ENCODE results near the gene P2RX1.

P2RX1 gene

DNA sequence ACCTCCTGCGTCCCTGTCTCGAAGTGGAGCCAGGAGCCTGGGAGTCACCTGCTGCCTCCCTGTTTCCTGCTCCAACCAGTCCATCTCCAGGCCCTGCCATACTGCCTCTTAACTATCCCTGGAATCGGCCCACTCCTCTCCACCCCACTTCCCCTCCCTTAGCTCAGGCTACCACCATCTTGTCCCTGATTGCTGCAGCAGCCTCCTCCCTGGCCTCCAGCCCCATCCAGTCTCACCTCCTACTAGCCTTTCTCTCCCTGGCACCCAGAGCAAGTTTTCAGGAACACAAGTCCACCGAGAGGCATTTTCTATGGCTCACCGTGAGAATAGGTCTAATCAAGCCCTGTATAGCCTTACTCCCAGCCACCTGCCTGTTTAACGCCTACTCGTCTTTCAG, 22.5 kb downstream of the P2RX1 start:
- Histone ChIP-seq H3K9me3 (ENCODE audit: control insufficient read depth, insufficient read depth, low read length) (no peaks in the 10 kb centered on the region), H3K4me2 (ENCODE audit: low read length) (peak overlapping the region; percentile 77), H4K20me1 (ENCODE audit: control insufficient read depth, insufficient read depth, low read depth, low read length) (0 out of 2 replicates have a peak, but pooled peaks cover 3% of the 10 kb centered on the region), H3F3A (ENCODE audit: control insufficient read depth, insufficient read depth) (peaks cover 13% of the 10 kb centered on the region), H3K36me3 (ENCODE audit: control insufficient read depth, low read length) (no peaks in the 10 kb centered on the region), H3K27me3 (ENCODE audit: control insufficient read depth, low read length) (peaks cover 12% of the 10 kb centered on the region), H3K27ac (ENCODE audit: low read depth, low read length) (no peak overlapping the region), H3K9me2 (replicated peaks; ENCODE audit: control insufficient read depth, low read length) (no peaks in the 10 kb centered on the region), H3K4me1 (ENCODE audit: control insufficient read depth, low read length) (peaks cover 61% of the 10 kb centered on the region), H3K4me3 (ENCODE audit: low read length) (peak overlapping the region; percentile 80), H3K79me2 (ENCODE audit: control insufficient read depth, low read length) (no peaks in the 10 kb centered on the region)
- TF ChIP-seq, protein P1, sequence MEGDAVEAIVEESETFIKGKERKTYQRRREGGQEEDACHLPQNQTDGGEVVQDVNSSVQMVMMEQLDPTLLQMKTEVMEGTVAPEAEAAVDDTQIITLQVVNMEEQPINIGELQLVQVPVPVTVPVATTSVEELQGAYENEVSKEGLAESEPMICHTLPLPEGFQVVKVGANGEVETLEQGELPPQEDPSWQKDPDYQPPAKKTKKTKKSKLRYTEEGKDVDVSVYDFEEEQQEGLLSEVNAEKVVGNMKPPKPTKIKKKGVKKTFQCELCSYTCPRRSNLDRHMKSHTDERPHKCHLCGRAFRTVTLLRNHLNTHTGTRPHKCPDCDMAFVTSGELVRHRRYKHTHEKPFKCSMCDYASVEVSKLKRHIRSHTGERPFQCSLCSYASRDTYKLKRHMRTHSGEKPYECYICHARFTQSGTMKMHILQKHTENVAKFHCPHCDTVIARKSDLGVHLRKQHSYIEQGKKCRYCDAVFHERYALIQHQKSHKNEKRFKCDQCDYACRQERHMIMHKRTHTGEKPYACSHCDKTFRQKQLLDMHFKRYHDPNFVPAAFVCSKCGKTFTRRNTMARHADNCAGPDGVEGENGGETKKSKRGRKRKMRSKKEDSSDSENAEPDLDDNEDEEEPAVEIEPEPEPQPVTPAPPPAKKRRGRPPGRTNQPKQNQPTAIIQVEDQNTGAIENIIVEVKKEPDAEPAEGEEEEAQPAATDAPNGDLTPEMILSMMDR (IDR thresholded peaks at IDR 0.05; ENCODE audit: low read depth, low read length, poor library complexity, severe bottlenecking) = no peak
- TF ChIP-seq EZH2phosphoT487 (IDR thresholded peaks at IDR 0.05; ENCODE audit: borderline replicate concordance, low read length) = no peak

GRCh38 chr17:3893003-3893719, 23.1 kb downstream of the P2RX1 start, which contains the start of gene CAMKK1:
CAMKK1 (minus strand) TSS chr17:3893053; CDS start chr17:3885687, 7,366 bp downstream.
- peak within 1 kb of the TSS; percentile 97 for H3K4me2 ChIP-seq (ENCODE audit: low read length)
- H3K36me3 ChIP-seq (ENCODE audit: control insufficient read depth, low read length) = no peaks in the 10 kb centered on the region
- H3K4me3 ChIP-seq (ENCODE audit: low read length) = peak within 1 kb of the TSS; percentile 80
- H3K9me3 ChIP-seq (ENCODE audit: control insufficient read depth, insufficient read depth, low read length) = no peaks in the 10 kb centered on the region
- no peaks in the 10 kb centered on the region for H3K9me2 ChIP-seq (replicated peaks; ENCODE audit: control insufficient read depth, low read length)
- 0 out of 2 replicates have a peak, but pooled peaks cover 3% of the 10 kb centered on the region for H4K20me1 ChIP-seq (ENCODE audit: control insufficient read depth, insufficient read depth, low read depth, low read length)
- H3K79me2 ChIP-seq (ENCODE audit: control insufficient read depth, low read length) = no peaks in the 10 kb centered on the region
- no peak within 1 kb of the TSS; the same call in 1 of the 2 replicates for H3K27ac ChIP-seq (ENCODE audit: low read depth, low read length)
- H3K4me1 ChIP-seq (ENCODE audit: control insufficient read depth, low read length) = peaks cover 61% of the 10 kb centered on the region
- H3K27me3 ChIP-seq (ENCODE audit: control insufficient read depth, low read length) = peaks cover 12% of the 10 kb centered on the region
- TF ChIP-seq, protein P1 (IDR thresholded peaks at IDR 0.05; ENCODE audit: low read depth, low read length, poor library complexity, severe bottlenecking) = no peak
- no peak for TF ChIP-seq EZH2phosphoT487 (IDR thresholded peaks at IDR 0.05; ENCODE audit: borderline replicate concordance, low read length)
- peaks cover 13% of the 10 kb centered on the region for H3F3A ChIP-seq (ENCODE audit: control insufficient read depth, insufficient read depth)

DNA sequence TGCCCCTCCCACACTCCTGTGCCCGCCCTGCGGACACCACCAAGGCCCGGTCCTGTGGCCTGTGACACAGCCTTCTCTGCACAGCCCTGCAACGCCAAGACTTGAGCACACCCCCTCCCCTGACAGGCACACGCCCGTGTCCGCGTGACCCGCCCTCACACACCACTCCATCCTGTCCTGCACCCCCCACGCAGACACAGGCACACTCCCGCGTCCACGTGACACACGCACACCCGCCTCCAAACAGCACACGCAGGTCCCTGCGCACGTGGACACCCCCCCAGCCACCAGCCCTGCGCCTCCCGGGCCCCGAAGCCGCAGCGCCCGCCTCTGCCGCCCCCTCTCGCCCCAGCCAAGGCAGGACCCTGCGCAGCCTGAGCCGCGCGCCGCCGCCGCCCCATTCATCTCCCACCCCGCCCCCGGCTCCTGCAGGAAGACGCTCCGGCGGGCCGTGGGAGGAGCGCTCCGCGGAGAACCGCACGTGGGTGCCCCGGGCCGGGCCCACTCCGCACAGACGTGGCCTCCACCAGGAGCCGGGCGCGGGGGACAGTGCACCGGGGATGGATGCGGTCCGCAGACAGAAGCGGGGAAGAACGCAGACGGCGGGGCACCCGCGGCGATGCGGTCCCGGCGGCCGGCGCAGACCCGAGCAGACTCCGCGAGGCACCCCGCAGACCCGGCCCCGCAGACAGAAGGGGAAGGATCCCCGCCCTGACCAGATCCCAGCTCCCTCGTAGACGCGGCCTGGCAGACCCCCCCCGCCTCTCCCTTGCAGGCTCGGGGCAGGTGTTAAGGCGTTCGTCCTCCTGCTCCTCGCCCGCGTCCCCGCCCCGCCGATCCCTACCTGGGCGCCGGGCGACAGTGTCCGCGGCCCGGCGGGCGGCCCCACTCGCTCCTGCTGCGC, 23.9 kb downstream of the P2RX1 start:
- peak overlapping the region; percentile 80 for H3K4me3 ChIP-seq (ENCODE audit: low read length)
- no peaks in the 10 kb centered on the region for H3K9me3 ChIP-seq (ENCODE audit: control insufficient read depth, insufficient read depth, low read length)
- 0 out of 2 replicates have a peak, but pooled peaks cover 3% of the 10 kb centered on the region for H4K20me1 ChIP-seq (ENCODE audit: control insufficient read depth, insufficient read depth, low read depth, low read length)
- no peak overlapping the region for H3K27ac ChIP-seq (ENCODE audit: low read depth, low read length)
- peak overlapping the region; percentile 97 for H3K4me2 ChIP-seq (ENCODE audit: low read length)
- peak; percentile 70; the same call in 1 of the 2 replicates for TF ChIP-seq EZH2phosphoT487 (IDR thresholded peaks at IDR 0.05; ENCODE audit: borderline replicate concordance, low read length)
- TF ChIP-seq, protein P1 (IDR thresholded peaks at IDR 0.05; ENCODE audit: low read depth, low read length, poor library complexity, severe bottlenecking) = no peak
- peaks cover 12% of the 10 kb centered on the region for H3K27me3 ChIP-seq (ENCODE audit: control insufficient read depth, low read length)
- H3K4me1 ChIP-seq (ENCODE audit: control insufficient read depth, low read length) = peaks cover 58% of the 10 kb centered on the region
- H3F3A ChIP-seq (ENCODE audit: control insufficient read depth, insufficient read depth) = peaks cover 13% of the 10 kb centered on the region
- no peaks in the 10 kb centered on the region for H3K36me3 ChIP-seq (ENCODE audit: control insufficient read depth, low read length)
- H3K9me2 ChIP-seq (replicated peaks; ENCODE audit: control insufficient read depth, low read length) = no peaks in the 10 kb centered on the region
- H3K79me2 ChIP-seq (ENCODE audit: control insufficient read depth, low read length) = no peaks in the 10 kb centered on the region

All from DOHH2 (cell line).